ENCODE measurements around the gene ACP1.

Gene ACP1

GRCh38 chr2:264493-265468 is at the start of gene ACP1:
ACP1 (plus strand) TSS chr2:264947; CDS start chr2:264965, 18 bp downstream.
- DNase-seq (ENCODE audit: insufficient read length, low spot score) (peak; percentile 95), FAIRE-seq (no peak)
- TF ChIP-seq, protein P1, sequence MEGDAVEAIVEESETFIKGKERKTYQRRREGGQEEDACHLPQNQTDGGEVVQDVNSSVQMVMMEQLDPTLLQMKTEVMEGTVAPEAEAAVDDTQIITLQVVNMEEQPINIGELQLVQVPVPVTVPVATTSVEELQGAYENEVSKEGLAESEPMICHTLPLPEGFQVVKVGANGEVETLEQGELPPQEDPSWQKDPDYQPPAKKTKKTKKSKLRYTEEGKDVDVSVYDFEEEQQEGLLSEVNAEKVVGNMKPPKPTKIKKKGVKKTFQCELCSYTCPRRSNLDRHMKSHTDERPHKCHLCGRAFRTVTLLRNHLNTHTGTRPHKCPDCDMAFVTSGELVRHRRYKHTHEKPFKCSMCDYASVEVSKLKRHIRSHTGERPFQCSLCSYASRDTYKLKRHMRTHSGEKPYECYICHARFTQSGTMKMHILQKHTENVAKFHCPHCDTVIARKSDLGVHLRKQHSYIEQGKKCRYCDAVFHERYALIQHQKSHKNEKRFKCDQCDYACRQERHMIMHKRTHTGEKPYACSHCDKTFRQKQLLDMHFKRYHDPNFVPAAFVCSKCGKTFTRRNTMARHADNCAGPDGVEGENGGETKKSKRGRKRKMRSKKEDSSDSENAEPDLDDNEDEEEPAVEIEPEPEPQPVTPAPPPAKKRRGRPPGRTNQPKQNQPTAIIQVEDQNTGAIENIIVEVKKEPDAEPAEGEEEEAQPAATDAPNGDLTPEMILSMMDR (IDR thresholded peaks at IDR 0.05; ENCODE audit: insufficient read depth, missing control alignments) = no peak

- TF ChIP-seq, protein P1 (IDR thresholded peaks at IDR 0.05; ENCODE audit: insufficient read depth, missing control alignments) = no peak
- no peak for DNase-seq (ENCODE audit: insufficient read length, low spot score)
- no peak for FAIRE-seq
These were observed 48.7 kb upstream of the ACP1 start for GRCh38 chr2:216068-216467.

- TF ChIP-seq, protein P1 (IDR thresholded peaks at IDR 0.05; ENCODE audit: insufficient read depth, missing control alignments) = no peak
- FAIRE-seq (no peak), DNase-seq (ENCODE audit: insufficient read length, low spot score) (no peak)
These were observed 41.3 kb upstream of the ACP1 start for GRCh38 chr2:223451-223850.

DNA sequence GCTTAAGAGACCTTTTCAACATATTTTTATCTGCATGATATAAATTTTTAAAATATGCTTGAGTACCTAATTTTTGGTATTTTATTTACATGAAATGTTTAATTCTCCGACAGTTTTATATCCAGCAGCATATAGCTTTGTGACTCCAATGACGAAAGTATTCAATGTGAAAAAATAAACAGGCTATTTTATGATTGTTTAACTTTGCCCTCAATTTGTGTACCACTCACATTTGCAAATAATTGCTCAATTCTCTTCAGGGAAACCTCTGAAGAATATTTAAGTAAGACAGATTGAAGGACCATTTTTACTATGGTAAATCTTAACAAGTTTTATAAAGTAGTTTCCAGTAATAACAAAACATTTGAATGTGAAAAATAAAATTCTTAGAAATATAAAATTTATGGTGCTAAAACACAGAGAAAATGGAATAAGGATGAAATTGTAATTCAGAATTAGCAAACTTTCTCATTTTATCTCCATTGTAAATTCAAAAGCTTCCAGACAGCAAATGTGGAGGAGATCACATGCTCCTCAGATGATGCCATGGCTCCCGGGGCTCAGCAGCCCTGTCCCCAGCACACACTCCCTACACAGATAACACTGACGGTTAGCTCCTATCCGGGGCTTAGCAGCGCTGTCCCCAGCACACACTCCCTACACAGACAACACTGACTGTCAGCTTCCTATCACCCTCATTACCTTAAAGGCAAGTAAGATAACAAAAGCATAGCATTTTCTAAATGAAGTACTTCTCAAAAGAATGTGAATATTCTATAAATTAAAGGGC is 40.6 kb upstream of the ACP1 start:
- no peak for DNase-seq (ENCODE audit: insufficient read length, low spot score)
- no peak for FAIRE-seq
- TF ChIP-seq, protein P1 (IDR thresholded peaks at IDR 0.05; ENCODE audit: insufficient read depth, missing control alignments) = no peak

- DNase-seq (ENCODE audit: insufficient read length, low spot score) (no peak), FAIRE-seq (no peak)
- TF ChIP-seq, protein P1 (IDR thresholded peaks at IDR 0.05; ENCODE audit: insufficient read depth, missing control alignments) = no peak
These were observed 36.6 kb upstream of the ACP1 start for GRCh38 chr2:228115-228514.

DNA sequence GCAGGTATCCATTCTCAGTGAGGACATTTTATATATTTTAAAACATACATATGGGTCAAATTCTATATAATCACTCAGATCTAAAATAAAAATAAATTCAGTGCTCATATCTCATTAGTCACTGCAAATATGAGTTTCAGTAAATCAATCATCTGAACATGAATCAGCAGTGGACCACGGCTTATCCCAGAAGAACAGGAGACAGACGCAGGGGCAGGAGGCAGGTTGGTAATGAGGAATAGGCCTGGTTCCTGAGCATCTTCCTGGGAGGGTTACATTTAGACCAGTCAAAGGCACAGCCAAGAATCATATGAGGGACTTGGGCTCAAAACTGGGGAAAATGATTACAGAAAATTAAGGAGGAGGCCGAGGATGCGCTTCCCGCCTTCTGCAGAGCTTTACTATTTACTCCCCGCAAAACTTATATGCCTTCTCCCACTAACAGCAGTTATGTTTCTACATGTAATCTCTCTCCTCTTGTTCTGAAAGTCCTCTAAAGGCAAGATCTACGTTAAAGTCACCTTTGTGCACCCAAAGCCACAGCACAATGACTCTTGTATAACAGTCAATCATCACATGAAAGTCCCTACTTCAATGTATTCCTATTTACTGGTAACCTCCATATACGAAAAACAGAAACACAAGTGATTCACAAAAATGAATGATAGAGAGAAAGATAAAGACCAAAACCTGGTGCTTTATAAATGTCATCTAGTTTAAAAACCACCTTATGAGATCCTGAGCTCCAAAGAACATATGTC is 36.0 kb upstream of the ACP1 start:
- TF ChIP-seq, protein P1 (IDR thresholded peaks at IDR 0.05; ENCODE audit: insufficient read depth, missing control alignments) = no peak
- DNase-seq (ENCODE audit: insufficient read length, low spot score) = no peak
- no peak for FAIRE-seq

All from D721Med (cell line).